ENCODE measurements around the gene PEX26. TPM values are rescaled to one million over a fixed set of nuclear protein-coding genes. Genes with fewer than 3 reads are reported as not detected.
"Not testable (repeated sequence)": the region's sequence is repeated elsewhere in the genome, so short reads cannot be mapped to it uniquely, and the experiment has no call there.

PEX26 gene
- total RNA-seq, 6 experiments from 2014 or later: 38.9 to 49.8 (median 43.5) TPM

DNA sequence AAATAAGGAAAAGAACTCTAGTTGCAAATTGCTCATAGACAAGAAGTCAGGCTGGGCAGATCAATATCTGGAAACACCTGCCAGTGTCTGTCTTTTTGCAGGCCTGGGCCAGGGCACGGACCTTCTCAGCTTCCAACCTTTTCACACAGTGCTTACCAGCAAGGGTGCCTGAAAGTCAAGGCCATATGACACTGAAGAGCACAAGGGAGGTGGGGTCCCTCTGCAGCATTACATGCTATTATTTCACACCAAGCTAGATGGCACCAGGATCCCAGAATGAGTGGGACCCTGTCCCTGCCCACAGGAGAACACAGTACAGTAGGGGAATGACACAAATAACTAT is 5.9 kb upstream of the PEX26 start:
- H3K36me3 Mint-ChIP-seq (ENCODE audit: low read depth): no peaks in the 10 kb centered on the region
- H3K27ac Mint-ChIP-seq: no peak overlapping the region
- no peak overlapping the region for H3K4me3 Mint-ChIP-seq
- H3K4me1 Mint-ChIP-seq (ENCODE audit: low read depth): peaks cover 36% of the 10 kb centered on the region
- no peaks in the 10 kb centered on the region for H3K9me3 Mint-ChIP-seq
- TF ChIP-seq, protein P1, sequence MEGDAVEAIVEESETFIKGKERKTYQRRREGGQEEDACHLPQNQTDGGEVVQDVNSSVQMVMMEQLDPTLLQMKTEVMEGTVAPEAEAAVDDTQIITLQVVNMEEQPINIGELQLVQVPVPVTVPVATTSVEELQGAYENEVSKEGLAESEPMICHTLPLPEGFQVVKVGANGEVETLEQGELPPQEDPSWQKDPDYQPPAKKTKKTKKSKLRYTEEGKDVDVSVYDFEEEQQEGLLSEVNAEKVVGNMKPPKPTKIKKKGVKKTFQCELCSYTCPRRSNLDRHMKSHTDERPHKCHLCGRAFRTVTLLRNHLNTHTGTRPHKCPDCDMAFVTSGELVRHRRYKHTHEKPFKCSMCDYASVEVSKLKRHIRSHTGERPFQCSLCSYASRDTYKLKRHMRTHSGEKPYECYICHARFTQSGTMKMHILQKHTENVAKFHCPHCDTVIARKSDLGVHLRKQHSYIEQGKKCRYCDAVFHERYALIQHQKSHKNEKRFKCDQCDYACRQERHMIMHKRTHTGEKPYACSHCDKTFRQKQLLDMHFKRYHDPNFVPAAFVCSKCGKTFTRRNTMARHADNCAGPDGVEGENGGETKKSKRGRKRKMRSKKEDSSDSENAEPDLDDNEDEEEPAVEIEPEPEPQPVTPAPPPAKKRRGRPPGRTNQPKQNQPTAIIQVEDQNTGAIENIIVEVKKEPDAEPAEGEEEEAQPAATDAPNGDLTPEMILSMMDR (IDR thresholded peaks at IDR 0.05): no peak
- peaks cover 2% of the 10 kb centered on the region for H3K27me3 Mint-ChIP-seq (ENCODE audit: insufficient read depth)
- no peak for DNase-seq

DNA sequence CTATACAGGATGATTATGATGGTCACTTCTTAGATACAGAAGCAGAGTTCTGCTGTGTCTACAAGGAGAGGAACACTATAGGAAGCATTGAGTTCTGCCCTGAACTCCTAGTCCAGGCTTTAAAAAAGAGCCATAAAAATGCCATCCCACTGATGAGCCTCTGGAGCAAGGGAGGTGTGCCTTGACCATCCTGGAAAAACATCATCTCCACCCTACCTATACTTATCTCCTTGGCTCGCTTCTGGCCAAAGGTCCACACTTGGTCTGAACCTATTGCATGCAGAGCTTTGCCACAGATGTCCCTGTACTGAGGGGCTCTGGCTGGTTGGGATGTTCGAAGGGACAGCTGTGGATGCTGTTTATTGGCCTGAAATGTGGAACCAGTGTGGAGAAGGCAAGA is 4.3 kb upstream of the PEX26 start:
- no peak overlapping the region for H3K27ac Mint-ChIP-seq
- no peaks in the 10 kb centered on the region for H3K9me3 Mint-ChIP-seq
- H3K4me3 Mint-ChIP-seq: no peak overlapping the region
- no peaks in the 10 kb centered on the region; the same call in 1 of the 2 replicates for H3K27me3 Mint-ChIP-seq (ENCODE audit: insufficient read depth)
- 0 out of 2 replicates have a peak, but pooled peaks cover 2% of the 10 kb centered on the region for H3K36me3 Mint-ChIP-seq (ENCODE audit: low read depth)
- TF ChIP-seq, protein P1 (IDR thresholded peaks at IDR 0.05): no peak
- H3K4me1 Mint-ChIP-seq (ENCODE audit: low read depth): peaks cover 30% of the 10 kb centered on the region
- DNase-seq: no peak

GRCh38 chr22:18073927-18074326 is 3.9 kb upstream of the PEX26 start:
- not testable (repeated sequence) for H3K27me3 Mint-ChIP-seq (ENCODE audit: insufficient read depth); H3K9me3 Mint-ChIP-seq; H3K27ac Mint-ChIP-seq; H3K36me3 Mint-ChIP-seq (ENCODE audit: low read depth); H3K4me3 Mint-ChIP-seq; DNase-seq
- peaks cover 30% of the 10 kb centered on the region for H3K4me1 Mint-ChIP-seq (ENCODE audit: low read depth)

- Mint-ChIP-seq H3K27me3 (ENCODE audit: insufficient read depth) (no peaks in the 10 kb centered on the region; the same call in 1 of the 2 replicates), H3K9me3 (no peaks in the 10 kb centered on the region), H3K4me3 (no peak overlapping the region), H3K27ac (no peak overlapping the region), H3K36me3 (ENCODE audit: low read depth) (peaks cover 11% of the 10 kb centered on the region; the same call in 1 of the 2 replicates), H3K4me1 (ENCODE audit: low read depth) (peaks cover 35% of the 10 kb centered on the region)
- no peak for DNase-seq
- TF ChIP-seq, protein P1 (IDR thresholded peaks at IDR 0.05): no peak
Measured at GRCh38 chr22:18075101-18075719, 2.6 kb upstream of the PEX26 start.

GRCh38 chr22:18075720-18076497 is 1.9 kb upstream of the PEX26 start:
- TF ChIP-seq, protein P1 (IDR thresholded peaks at IDR 0.05): peak; percentile 93
- peak; percentile 90 for DNase-seq
- no peaks in the 10 kb centered on the region for H3K9me3 Mint-ChIP-seq
- H3K27ac Mint-ChIP-seq: peak overlapping the region; percentile 77
- no peaks in the 10 kb centered on the region; the same call in none of the 2 replicates for H3K27me3 Mint-ChIP-seq (ENCODE audit: insufficient read depth)
- peaks cover 16% of the 10 kb centered on the region for H3K36me3 Mint-ChIP-seq (ENCODE audit: low read depth)
- H3K4me1 Mint-ChIP-seq (ENCODE audit: low read depth): peaks cover 35% of the 10 kb centered on the region
- peak overlapping the region; percentile 74 for H3K4me3 Mint-ChIP-seq

- H3K4me3 Mint-ChIP-seq: peak overlapping the region; percentile 99
- no peaks in the 10 kb centered on the region; the same call in none of the 2 replicates for H3K27me3 Mint-ChIP-seq (ENCODE audit: insufficient read depth)
- TF ChIP-seq, protein P1 (IDR thresholded peaks at IDR 0.05): no peak
- DNase-seq: no peak
- H3K9me3 Mint-ChIP-seq: no peaks in the 10 kb centered on the region
- peaks cover 40% of the 10 kb centered on the region for H3K4me1 Mint-ChIP-seq (ENCODE audit: low read depth)
- peak overlapping the region; percentile 94 for H3K27ac Mint-ChIP-seq
- peaks cover 29% of the 10 kb centered on the region for H3K36me3 Mint-ChIP-seq (ENCODE audit: low read depth)
Measured at GRCh38 chr22:18077087-18077638, 627 bp upstream of the PEX26 start.

Measured in HFFc6 (cell line).